ENCODE measurements around the gene RNF144B. TPM values are rescaled to one million over a fixed set of nuclear protein-coding genes. Genes with fewer than 3 reads are reported as not detected.
A peak's percentile ranks its signal among the peaks of the same experiment; 100 is the strongest.

RNF144B gene
- total RNA-seq (2013; cell fraction: nucleolus; rRNA removed): not detected in 2 replicates
- total RNA-seq (2014; rRNA removed) (0.11 and 0.17 TPM in 2 replicates), total RNA-seq (2014; rRNA removed; fragmentation: Illumina TruSeq; extraction: Trizol) (0.09 and 0.18 TPM in 2 replicates), total RNA-seq (2021) (0.18 and 0.58 TPM in 2 replicates), polyA plus RNA-seq (2011; rRNA removed) (0.03 and 0.04 TPM in 2 replicates), polyA plus RNA-seq (2014; fragmentation: Illumina TruSeq; extraction: Trizol) (0.09 and 0.16 TPM in 2 replicates), polyA plus RNA-seq (2014; fragmentation: Nextera tagmentation; extraction: Ambion mirVana) (under 1 TPM; 0.04 to 0.14 TPM), polyA plus RNA-seq (2014; rRNA removed) (0.05 and 0.14 TPM in 2 replicates), polyA plus RNA-seq (2016; fragmentation: Nextera tagmentation; extraction: Ambion mirVana) (under 1 TPM; 0.13 to 0.18 TPM), polyA minus RNA-seq (2011; rRNA and poly(A)+ RNA removed) (0.07 and 0.15 TPM in 2 replicates), Bru-seq, nascent RNA (percentile 20 among the genes with signal in this experiment), BruChase-seq, experiment 1, labeled RNA remaining after a 6-hour chase (percentile 15 among the genes with signal in this experiment), BruChase-seq, experiment 2, labeled RNA remaining after a 2-hour chase (percentile 19 among the genes with signal in this experiment)
- polyA plus RNA-seq (2011; ENCODE audit: low read depth): not detected
- polyA plus RNA-seq (2011; cell fraction: cytosol; rRNA removed): 0.01 and 0.03 TPM in 2 replicates
- 0.03 TPM in 2 replicates for polyA plus RNA-seq (2011; cell fraction: nucleus; rRNA removed)
- 0.08 and 0.12 TPM in 2 replicates for polyA plus RNA-seq (2012)
- not detected in 2 replicates for polyA minus RNA-seq (2011; cell fraction: cytosol; rRNA and poly(A)+ RNA removed)
- 0.10 TPM in 1 of 2 replicates, not detected in the other for polyA minus RNA-seq (2011; cell fraction: nucleus; rRNA and poly(A)+ RNA removed)
- long read RNA-seq, experiment 1: 0 reads
- long read RNA-seq, experiment 2, partial matches to known transcripts: 0 of 1 reads
- long read RNA-seq, experiment 2, other reads (novel, unspliced or antisense): 1 of 1 reads

- RAD21 ChIA-PET (ENCODE audit: unreplicated experiment): interaction anchor here (1.1 to 1.2 kb wide), 2 partner anchors 14 to 59 kb away, joined by 3 read pairs; no protein-coding TSS in a partner anchor
- CTCF ChIA-PET: interaction anchor here (1.3 kb wide), 1 partner anchor 116 kb away, joined by 5 read pairs; no protein-coding TSS in a partner anchor
- ATAC-seq (peak; percentile 90), FAIRE-seq (peak; percentile 13), DNase-seq (ENCODE audit: low read depth, low spot score) (peak; percentile 13)
- Histone ChIP-seq H3K27ac (ENCODE audit: control insufficient read depth, insufficient read depth) (no peak within 1 kb of the TSS), H3K79me2 (ENCODE audit: control insufficient read depth, insufficient read depth, low read length) (no peaks in the 10 kb centered on the region), H2AFZ (ENCODE audit: control insufficient read depth, low read depth, low read length) (peak within 1 kb of the TSS; percentile 40), H3K27me3 (replicated peaks in 1 of 2; ENCODE audit: control insufficient read depth in 2 of 2, insufficient read depth in 2 of 2, low read length in 1 of 2) (peaks cover 7 to 10% of the 10 kb centered on the region in 2 experiments; a peak in 3 of 4 replicates), H3K4me2 (ENCODE audit: control insufficient read depth, insufficient read depth) (peak within 1 kb of the TSS; percentile 79), H3K4me3 (peak within 1 kb of the TSS; percentile 60), H3K36me3 (ENCODE audit: control insufficient read depth in 2 of 2, insufficient read depth in 2 of 2, low read length in 1 of 2) (no peaks in the 10 kb centered on the region), H3K9ac (ENCODE audit: control insufficient read depth, insufficient read depth, low read length) (no peak within 1 kb of the TSS; the same call in 1 of the 2 replicates), H4K20me1 (ENCODE audit: control insufficient read depth, insufficient read depth) (no peaks in the 10 kb centered on the region), H3K4me1 (ENCODE audit: control insufficient read depth, insufficient read depth, low read length) (no peaks in the 10 kb centered on the region), H3K9me3 (replicated peaks; ENCODE audit: control insufficient read depth, insufficient read depth, low read length) (no peaks in the 10 kb centered on the region)
- BruUV-seq (replicated peaks): no TSS peak
- intact Hi-C loops (cut with micrococcal nuclease; ENCODE audit: unreplicated experiment): no loop called here
- POLR2A ChIA-PET: no interaction called here
- in situ Hi-C loops (cut with MboI): no loop called here
- WGBS (ENCODE audit: insufficient coverage, insufficient replicate concordance, low lambda C conversion rate, missing lambda C conversion rate): under 1% methylated on average over 40 of the region's 40 CpGs
- SMC1A ChIA-PET (ENCODE audit: uncharacterized antibody, unreplicated experiment): interaction anchor here (1.0 to 1.9 kb wide), 4 partner anchors 12 to 59 kb away, joined by 3 to 5 read pairs (median 4); no protein-coding TSS in a partner anchor
- no peak for TF ChIP-seq NFYB (IDR thresholded peaks at IDR 0.05; ENCODE audit: insufficient read depth, low read depth, low read length)
- peak; percentile 31; the same call in 1 of the 2 replicates for TF ChIP-seq LARP7 (IDR thresholded peaks at IDR 0.05)
- TF ChIP-seq PBX3 (IDR thresholded peaks at IDR 0.05; ENCODE audit: insufficient replicate concordance, low read depth, low read length): peak; percentile 80
- 0 out of 2 replicates have a peak, but pooled peaks have one; percentile 4 for TF ChIP-seq BMI1 (IDR thresholded peaks at IDR 0.05; ENCODE audit: borderline replicate concordance)
- no peak for TF ChIP-seq JUNB (IDR thresholded peaks at IDR 0.05)
- peak; percentile 90 for TF ChIP-seq PKNOX1 (IDR thresholded peaks at IDR 0.05)
- no peak for TF ChIP-seq POLR2AphosphoS2 (IDR thresholded peaks at IDR 0.05; ENCODE audit: low read depth, low read length)
- no peak for TF ChIP-seq EGR1 (IDR thresholded peaks at IDR 0.05; ENCODE audit: borderline replicate concordance in 1 of 2, low read depth in 2 of 2, low read length in 2 of 2)
- TF ChIP-seq CREB1 (IDR thresholded peaks at IDR 0.05; ENCODE audit: low read depth): no peak
- TF ChIP-seq ZBTB4 (CRISPR knock-in tag; IDR thresholded peaks at IDR 0.05): no peak
- no peak for TF ChIP-seq BCL11A (IDR thresholded peaks at IDR 0.05; ENCODE audit: low read depth, low read length)
- TF ChIP-seq, protein P1, sequence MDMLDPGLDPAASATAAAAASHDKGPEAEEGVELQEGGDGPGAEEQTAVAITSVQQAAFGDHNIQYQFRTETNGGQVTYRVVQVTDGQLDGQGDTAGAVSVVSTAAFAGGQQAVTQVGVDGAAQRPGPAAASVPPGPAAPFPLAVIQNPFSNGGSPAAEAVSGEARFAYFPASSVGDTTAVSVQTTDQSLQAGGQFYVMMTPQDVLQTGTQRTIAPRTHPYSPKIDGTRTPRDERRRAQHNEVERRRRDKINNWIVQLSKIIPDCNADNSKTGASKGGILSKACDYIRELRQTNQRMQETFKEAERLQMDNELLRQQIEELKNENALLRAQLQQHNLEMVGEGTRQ (IDR thresholded peaks at IDR 0.05; ENCODE audit: borderline replicate concordance, low read depth, low read length): no peak
- TF ChIP-seq IKZF1 (conservative IDR thresholded peaks at IDR 0.05): peak; percentile 46
Measured at GRCh38 chr6:18387061-18387721, at the start of gene RNF144B. Gene RNF144B, plus strand, starts transcription at chr6:18387350. Its CDS starts 12,185 bp downstream, at chr6:18399535.
